Smooth muscle cell (in vitro differentiated cells): ENCODE data around the gene MRM1. TPM values are rescaled to one million over a fixed set of nuclear protein-coding genes. Genes with fewer than 3 reads are reported as not detected.
"Not testable (repeated sequence)": the region's sequence is repeated elsewhere in the genome, so short reads cannot be mapped to it uniquely, and the experiment has no call there.

Experiments
- DNase-seq: peaks from one replicate; lab custom pipeline; 2025; ENCODE audit not compliant: unreplicated experiment; lab: John Stamatoyannopoulos, UW
- H2AFZ ChIP-seq: fragments of 200-600 bp; sonication (generic); 2 replicates; pipeline ENCODE4 v1.6.0; 2016; ENCODE audit warnings: antibody characterized with exemption, low read depth, mild to moderate bottlenecking
- H3F3A ChIP-seq: fragments of 200-600 bp; sonication (generic); 2 replicates; pipeline ENCODE4 v1.6.0; 2017; ENCODE audit warnings: antibody characterized with exemption, low read depth
- H3K27ac ChIP-seq: fragments of 200-600 bp; sonication (generic); 2 replicates; pipeline ENCODE4 v1.5.1; 2016; ENCODE audit warnings: low read depth, mild to moderate bottlenecking
- H3K27me3 ChIP-seq: fragments of 200-600 bp; sonication (generic); 2 replicates; pipeline ENCODE4 v1.6.1; 2016; ENCODE audit warnings: low read depth, mild to moderate bottlenecking
- H3K36me3 ChIP-seq: fragments of 200-600 bp; sonication (generic); 2 replicates; pipeline ENCODE4 v1.5.1; 2016; ENCODE audit warnings: low read depth
- H3K4me1 ChIP-seq: fragments of 200-600 bp; sonication (generic); 2 replicates; pipeline ENCODE4 v1.5.1; 2016; ENCODE audit warnings: low read depth
- H3K4me2 ChIP-seq: fragments of 200-600 bp; sonication (generic); 2 replicates; pipeline ENCODE4 v1.6.0; 2016; ENCODE audit warnings: mild to moderate bottlenecking
- H3K4me3 ChIP-seq: fragments of 200-600 bp; sonication (generic); 2 replicates; pipeline ENCODE4 v1.5.1; 2016; ENCODE audit warnings: mild to moderate bottlenecking
- H3K79me2 ChIP-seq: fragments of 200-600 bp; sonication (generic); 2 replicates; pipeline ENCODE4 v1.6.0; 2016; ENCODE audit warnings: low read depth, mild to moderate bottlenecking
- H3K9ac ChIP-seq: fragments of 200-600 bp; sonication (generic); 2 replicates; pipeline ENCODE4 v1.6.0; 2016; ENCODE audit warnings: low read depth
- H3K9me3 ChIP-seq: fragments of 200-600 bp; sonication (generic); replicated peaks from 2 replicates; pipeline ENCODE4 v1.5.1; 2016; ENCODE audit warnings: low read depth
- H4K20me1 ChIP-seq: fragments of 200-600 bp; sonication (generic); 2 replicates; pipeline ENCODE4 v1.6.0; 2016; ENCODE audit warnings: low read depth
- CTCF ChIP-seq: fragments of 200-600 bp; sonication (generic); IDR thresholded peaks from 2 replicates; pipeline ENCODE4 v1.5.1; 2017; ENCODE audit warnings: borderline replicate concordance, mild to moderate bottlenecking, antibody characterized with exemption; ENCODE audit not compliant: insufficient read depth, poor library complexity, severe bottlenecking
- WGBS: methylation state at CpG from one replicate; pipeline ENCODE4 v1.1.7; 2016; ENCODE audit warnings: low lambda C conversion rate; 5-methylcytosine and 5-hydroxymethylcytosine counted together
- polyA plus RNA-seq: library from polyadenylated mRNA; unstranded; fragments of >200 nt; fragmentation: Nextera tagmentation; extraction: Ambion mirVana; gene quantifications from 2 replicates; pipeline ENCODE4 v1.2.1, GENCODE V29; 2016
- total RNA-seq: library from RNA; depleted of rRNA; stranded (reverse); fragments of >200 nt; gene quantifications from 2 replicates; pipeline ENCODE4 v1.2.3, GENCODE V29; 2014

Gene MRM1
- total and polyA plus RNA-seq, 2 experiments from 2014 or later = 1.7 to 2.2 TPM

GRCh38 chr17:36602030-36602748 lies 806 bp downstream of the MRM1 start:
- DNase-seq = no peak
- peak; percentile 2 for TF ChIP-seq CTCF

GRCh38 chr17:36602924-36603384 lies 1.6 kb downstream of the MRM1 start:
- TF ChIP-seq CTCF = peak; percentile 88
- no peaks in the 10 kb centered on the region for H3K9me3 ChIP-seq
- no peaks in the 10 kb centered on the region for H3F3A ChIP-seq
- 3% methylated on average over 5 of the region's 5 CpGs for WGBS
- peak overlapping the region; percentile 85 for H3K4me3 ChIP-seq
- H3K79me2 ChIP-seq = peaks cover 5% of the 10 kb centered on the region
- no peak for DNase-seq
- H4K20me1 ChIP-seq = no peaks in the 10 kb centered on the region
- H3K27me3 ChIP-seq = no peaks in the 10 kb centered on the region
- H3K27ac ChIP-seq = no peak overlapping the region
- peak overlapping the region; percentile 96 for H3K4me2 ChIP-seq
- H3K36me3 ChIP-seq = no peaks in the 10 kb centered on the region
- H3K4me1 ChIP-seq = peaks cover 23% of the 10 kb centered on the region
- no peak overlapping the region for H3K9ac ChIP-seq
- H2AFZ ChIP-seq = no peak overlapping the region

More at GRCh38 chr17:36602030-36602748, 806 bp downstream of the MRM1 start:
- Histone ChIP-seq H4K20me1 (no peaks in the 10 kb centered on the region), H3K4me2 (peak overlapping the region; percentile 96), H3K9ac (peak overlapping the region; percentile 67), H3K9me3 (no peaks in the 10 kb centered on the region), H3K4me3 (peak overlapping the region; percentile 85), H3F3A (no peaks in the 10 kb centered on the region), H3K4me1 (peaks cover 23% of the 10 kb centered on the region), H2AFZ (peak overlapping the region; percentile 88), H3K27me3 (no peaks in the 10 kb centered on the region), H3K79me2 (peaks cover 5% of the 10 kb centered on the region), H3K36me3 (no peaks in the 10 kb centered on the region), H3K27ac (peak overlapping the region; percentile 32)
- under 1% methylated on average over 37 of the region's 38 CpGs for WGBS

- H3K27me3 ChIP-seq, H4K20me1 ChIP-seq, H3K27ac ChIP-seq, H3K9ac ChIP-seq, H2AFZ ChIP-seq, H3K79me2 ChIP-seq, H3F3A ChIP-seq, DNase-seq, H3K4me3 ChIP-seq, H3K9me3 ChIP-seq, H3K4me2 ChIP-seq, H3K36me3 ChIP-seq: not testable (repeated sequence)
- H3K4me1 ChIP-seq = peaks cover 23% of the 10 kb centered on the region
- WGBS = 98% methylated on average over 5 of the region's 5 CpGs
These were observed 3.6 kb downstream of the MRM1 start for GRCh38 chr17:36605028-36605427.

- Histone ChIP-seq H3F3A (no peaks in the 10 kb centered on the region), H3K9ac (no peak overlapping the region)
These were observed 6.9 kb downstream of the MRM1 start for GRCh38 chr17:36608280-36608679.

More at GRCh38 chr17:36608280-36608679, 6.9 kb downstream of the MRM1 start:
- no peak for DNase-seq
- Histone ChIP-seq H3K9me3 (no peaks in the 10 kb centered on the region), H3K27ac (no peak overlapping the region), H3K36me3 (no peaks in the 10 kb centered on the region), H3K4me1 (peaks cover 6% of the 10 kb centered on the region), H4K20me1 (no peaks in the 10 kb centered on the region), H3K4me2 (no peak overlapping the region), H3K4me3 (no peak overlapping the region), H3K27me3 (no peaks in the 10 kb centered on the region), H3K79me2 (peaks cover 4% of the 10 kb centered on the region), H2AFZ (no peak overlapping the region)
- TF ChIP-seq CTCF = no peak
- WGBS = 98% methylated on average over 7 of the region's 7 CpGs
